Testis (tissue), 5 donors: ENCODE results near the gene DUSP6. TPM values are rescaled to one million over a fixed set of nuclear protein-coding genes. Genes with fewer than 3 reads are reported as not detected.

ENCODE experiments used
- DNase-seq: peaks from one replicate; pipeline ENCODE4 v3.0.0-alpha.2; 2019
- H3K27ac ChIP-seq, 2 donors: fragments of 200-600 bp; sonication (generic); one replicate each; pipeline ENCODE4 v1.5.1; 2019
- H3K27me3 ChIP-seq: fragments of 200-600 bp; sonication (generic); one replicate; pipeline ENCODE4 v1.5.1; 2019
- H3K36me3 ChIP-seq: fragments of 200-600 bp; sonication (generic); one replicate; pipeline ENCODE4 v1.5.1; 2017; ENCODE audit warnings: low read depth; ENCODE audit errors: missing control alignments
- H3K4me1 ChIP-seq: fragments of 200-600 bp; sonication (generic); one replicate; pipeline ENCODE4 v1.5.1; 2019
- H3K4me3 ChIP-seq, 2 donors: fragments of 200-600 bp; sonication (generic); one replicate each; pipeline ENCODE4 v1.5.1; 2017 to 2019
- H3K9me3 ChIP-seq: fragments of 200-600 bp; sonication (generic); one replicate; pipeline ENCODE4 v1.5.1; 2017
- POLR2A ChIP-seq: fragments of 450-650 bp; IDR thresholded peaks from one replicate; pipeline ENCODE4 v1.6.1; 2017; ENCODE audit warnings: antibody characterized with exemption, mild to moderate bottlenecking, moderate library complexity
- WGBS, 2 donors: methylation state at CpG; one replicate each; pipeline ENCODE4 v1.1.5; 2018; 5-methylcytosine and 5-hydroxymethylcytosine counted together
- intact Hi-C: fragments of 100-400 bp; cut with DNase I; formaldehyde crosslinking; loops from one replicate; pipeline ENCODE4 v1.15.1; 2023; ENCODE audit warnings: low total_unique reads
- long read RNA-seq, 2 donors: transcript quantifications; one replicate each; lab custom pipeline, GENCODE V29; 2026
- polyA plus RNA-seq: library from polyadenylated mRNA; stranded (reverse); fragments of 350-450 nt; fragmentation: Illumina TruSeq; extraction: RNeasy Lipid Tissue Mini Kit (QIAGEN cat#74804); gene quantifications from one replicate; pipeline ENCODE4 v1.2.3, GENCODE V29; 2014; ENCODE audit warnings: low read depth, low replicate concordance; ENCODE audit not compliant: insufficient read depth
- total RNA-seq, 2 donors: library from RNA; depleted of rRNA; stranded (reverse); fragments of >200 nt; gene quantifications; one replicate each; pipeline ENCODE4 v1.2.3, GENCODE V29; 2016
- TF ChIP-seq, protein P1 (sequence below), 3 experiments: fragments of 450-650 bp in 2 of 3; fragments of 200-600 bp in 1 of 3; sonication (generic) in 1 of 3; IDR thresholded peaks; one replicate each; pipeline ENCODE4 v1.5.1; 2016 to 2019; ENCODE audit warnings: antibody characterized with exemption in 3 of 3, mild to moderate bottlenecking in 2 of 3, moderate library complexity in 1 of 3

Gene DUSP6, protein sequence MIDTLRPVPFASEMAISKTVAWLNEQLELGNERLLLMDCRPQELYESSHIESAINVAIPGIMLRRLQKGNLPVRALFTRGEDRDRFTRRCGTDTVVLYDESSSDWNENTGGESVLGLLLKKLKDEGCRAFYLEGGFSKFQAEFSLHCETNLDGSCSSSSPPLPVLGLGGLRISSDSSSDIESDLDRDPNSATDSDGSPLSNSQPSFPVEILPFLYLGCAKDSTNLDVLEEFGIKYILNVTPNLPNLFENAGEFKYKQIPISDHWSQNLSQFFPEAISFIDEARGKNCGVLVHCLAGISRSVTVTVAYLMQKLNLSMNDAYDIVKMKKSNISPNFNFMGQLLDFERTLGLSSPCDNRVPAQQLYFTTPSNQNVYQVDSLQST
- total RNA-seq (10 to 100 TPM; 10.9 to 17.2 TPM), polyA plus RNA-seq (15.1 TPM)
- long read RNA-seq, donor 1, full-length matches to known transcripts: 16 of 28 reads
- long read RNA-seq, donor 1, partial matches to known transcripts: 12 of 28 reads
- long read RNA-seq, donor 1, other reads (novel, unspliced or antisense): 0 of 28 reads
- long read RNA-seq, donor 2, full-length matches to known transcripts: 16 of 16 reads
- long read RNA-seq, donor 2, partial matches to known transcripts: 0 of 16 reads
- long read RNA-seq, donor 2, other reads (novel, unspliced or antisense): 0 of 16 reads

DNA sequence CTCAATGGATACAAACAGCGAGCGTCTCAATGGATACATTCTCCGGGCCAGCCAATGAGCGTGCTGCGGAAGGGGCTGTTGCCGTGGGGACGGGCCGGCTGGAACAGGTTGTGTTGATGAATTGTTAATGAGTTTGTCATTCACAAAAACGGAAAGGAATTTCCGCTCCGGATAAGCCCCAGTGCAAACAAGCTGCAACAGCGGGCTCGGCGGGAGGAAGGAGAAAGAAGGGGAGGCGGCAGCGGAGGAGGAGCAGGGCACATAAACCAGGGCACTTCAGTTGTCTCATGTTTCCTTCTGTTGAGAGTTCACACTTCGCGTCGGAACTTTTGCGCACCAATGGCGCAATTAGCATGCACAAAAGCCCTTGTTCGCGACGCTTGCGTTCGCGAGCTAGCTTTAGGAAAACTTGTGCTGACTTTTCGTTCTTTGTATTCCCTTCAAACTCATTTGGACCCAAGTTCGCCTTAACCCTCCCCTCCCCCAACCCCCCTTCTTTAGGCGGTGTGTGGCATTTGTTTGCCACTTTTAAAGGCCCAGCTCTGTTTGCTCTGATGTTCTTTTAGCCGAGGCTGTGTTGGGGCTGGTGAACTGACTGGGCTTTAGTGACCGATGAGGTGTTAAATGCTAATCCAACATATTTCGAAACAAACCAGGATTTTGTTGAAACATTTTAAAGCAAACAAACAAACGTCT lies at the start of gene DUSP6:
DUSP6 (minus strand) TSS at position 10 of the 696 bp plus-strand sequence. CDS start 462 bp downstream, outside the sequence.
- no peaks in the 10 kb centered on the region for H3K27me3 ChIP-seq
- DNase-seq: peak; percentile 96
- intact Hi-C loops: no loop called here
- TF ChIP-seq, protein P1, sequence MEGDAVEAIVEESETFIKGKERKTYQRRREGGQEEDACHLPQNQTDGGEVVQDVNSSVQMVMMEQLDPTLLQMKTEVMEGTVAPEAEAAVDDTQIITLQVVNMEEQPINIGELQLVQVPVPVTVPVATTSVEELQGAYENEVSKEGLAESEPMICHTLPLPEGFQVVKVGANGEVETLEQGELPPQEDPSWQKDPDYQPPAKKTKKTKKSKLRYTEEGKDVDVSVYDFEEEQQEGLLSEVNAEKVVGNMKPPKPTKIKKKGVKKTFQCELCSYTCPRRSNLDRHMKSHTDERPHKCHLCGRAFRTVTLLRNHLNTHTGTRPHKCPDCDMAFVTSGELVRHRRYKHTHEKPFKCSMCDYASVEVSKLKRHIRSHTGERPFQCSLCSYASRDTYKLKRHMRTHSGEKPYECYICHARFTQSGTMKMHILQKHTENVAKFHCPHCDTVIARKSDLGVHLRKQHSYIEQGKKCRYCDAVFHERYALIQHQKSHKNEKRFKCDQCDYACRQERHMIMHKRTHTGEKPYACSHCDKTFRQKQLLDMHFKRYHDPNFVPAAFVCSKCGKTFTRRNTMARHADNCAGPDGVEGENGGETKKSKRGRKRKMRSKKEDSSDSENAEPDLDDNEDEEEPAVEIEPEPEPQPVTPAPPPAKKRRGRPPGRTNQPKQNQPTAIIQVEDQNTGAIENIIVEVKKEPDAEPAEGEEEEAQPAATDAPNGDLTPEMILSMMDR (IDR thresholded peaks at IDR 0.05): no peak
- peak; percentile 53 for TF ChIP-seq POLR2A
- peak within 1 kb of the TSS; percentile 70 to 74 for H3K4me3 ChIP-seq
- H3K4me1 ChIP-seq: no peaks in the 10 kb centered on the region
- 0 to 1% methylated on average over 34 of the region's 34 CpGs for WGBS, 2 donors
- H3K36me3 ChIP-seq: no peaks in the 10 kb centered on the region
- H3K9me3 ChIP-seq: no peaks in the 10 kb centered on the region
- H3K27ac ChIP-seq: peak within 1 kb of the TSS; percentile 80 to 94

DNA sequence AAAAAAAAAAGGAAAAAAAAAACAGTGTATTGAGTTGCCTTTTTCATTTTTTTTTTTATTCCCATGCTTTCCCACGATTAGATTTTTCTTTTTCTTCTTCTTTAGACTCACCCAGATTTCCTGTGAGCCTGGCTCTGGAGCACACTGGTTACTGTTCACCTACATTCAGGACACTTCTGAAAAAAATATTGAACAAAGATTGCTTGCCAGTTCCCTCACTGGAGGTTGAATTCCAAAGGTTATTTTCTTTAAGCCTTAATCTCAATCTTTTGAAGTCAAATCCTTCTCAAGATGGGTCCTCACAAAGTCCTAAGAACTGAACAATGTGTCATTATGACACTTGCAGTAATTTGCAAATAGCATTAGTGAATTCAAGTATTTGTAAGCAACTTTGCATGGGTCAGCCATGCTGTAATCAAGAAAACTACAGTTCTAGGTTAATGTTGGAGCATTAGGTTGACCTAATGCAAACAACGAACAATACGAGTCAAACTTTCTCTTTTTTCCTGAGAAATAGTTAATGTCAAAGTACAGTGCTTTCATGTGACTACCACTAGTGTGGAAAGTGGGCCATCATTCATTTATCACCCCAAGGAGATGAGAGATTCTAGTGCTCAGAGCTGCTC lies 49.2 kb upstream of the DUSP6 start:
- H3K4me3 ChIP-seq: no peak overlapping the region
- no peak for TF ChIP-seq POLR2A
- TF ChIP-seq, protein P1 (IDR thresholded peaks at IDR 0.05): no peak
- intact Hi-C loops: no loop called here
- H3K9me3 ChIP-seq: no peaks in the 10 kb centered on the region
- no peak for DNase-seq
- 79 to 81% methylated on average over 3 of the region's 3 CpGs for WGBS, 2 donors
- no peaks in the 10 kb centered on the region for H3K27me3 ChIP-seq
- no peaks in the 10 kb centered on the region for H3K36me3 ChIP-seq
- H3K27ac ChIP-seq: no peak overlapping the region
- no peaks in the 10 kb centered on the region for H3K4me1 ChIP-seq

DNA sequence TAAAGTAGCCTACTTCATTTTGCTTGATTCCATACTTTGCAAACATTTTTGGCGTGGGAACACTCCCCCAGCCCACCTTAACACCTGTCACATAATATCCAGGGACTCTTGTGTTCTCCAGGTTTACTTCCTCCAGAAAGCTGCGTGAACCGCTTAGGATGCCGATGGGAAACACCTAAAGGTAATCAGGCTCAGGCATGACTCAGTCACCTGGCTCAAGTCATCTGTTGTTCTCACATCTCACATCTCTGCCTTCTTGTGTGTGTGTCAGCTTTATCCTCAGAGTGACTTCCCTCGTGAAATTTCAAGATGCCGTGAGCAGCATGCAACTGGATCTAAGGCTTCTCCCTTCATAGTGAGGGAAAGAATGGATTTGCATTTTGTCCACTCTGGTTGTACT lies 48.1 kb upstream of the DUSP6 start:
- WGBS, 2 donors: 96 to 98% methylated on average over 6 of the region's 6 CpGs
- no peak for DNase-seq

DNA sequence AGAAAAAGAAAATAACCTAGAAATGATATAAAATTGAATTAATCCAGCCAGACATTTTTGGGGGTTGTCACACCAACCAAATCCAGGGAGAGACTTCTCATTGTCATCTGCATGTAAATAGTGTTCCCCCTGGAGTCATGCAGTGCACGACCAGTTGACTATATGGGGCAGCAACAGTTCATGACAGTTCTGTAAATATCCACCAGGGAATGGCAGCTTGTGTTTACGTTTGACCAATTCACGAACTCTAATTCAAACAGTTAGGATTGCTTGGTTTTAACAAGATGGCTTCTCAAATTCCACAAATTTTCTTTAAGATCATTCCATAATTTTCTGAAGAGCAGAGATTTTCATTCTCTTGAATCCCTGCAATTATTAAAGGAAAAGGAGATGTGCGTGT lies 43.4 kb upstream of the DUSP6 start:
- intact Hi-C loops: no loop called here
- Histone ChIP-seq H3K9me3 (no peaks in the 10 kb centered on the region), H3K27ac (no peak overlapping the region), H3K36me3 (no peaks in the 10 kb centered on the region), H3K4me1 (peaks cover 1% of the 10 kb centered on the region), H3K4me3 (no peak overlapping the region), H3K27me3 (no peaks in the 10 kb centered on the region)
- 88 to 93% methylated on average over 4 of the region's 4 CpGs for WGBS, 2 donors
- no peak for DNase-seq
- TF ChIP-seq, protein P1 (IDR thresholded peaks at IDR 0.05): no peak
- TF ChIP-seq POLR2A: no peak

More for the DNA sequence above, 48.1 kb upstream of the DUSP6 start:
- TF ChIP-seq POLR2A: no peak
- TF ChIP-seq, protein P1 (IDR thresholded peaks at IDR 0.05): no peak
- no peaks in the 10 kb centered on the region for H3K9me3 ChIP-seq
- no peak overlapping the region for H3K27ac ChIP-seq
- no peak overlapping the region for H3K4me3 ChIP-seq
- intact Hi-C loops: no loop called here
- no peaks in the 10 kb centered on the region for H3K4me1 ChIP-seq
- H3K36me3 ChIP-seq: no peaks in the 10 kb centered on the region
- H3K27me3 ChIP-seq: no peaks in the 10 kb centered on the region
